GM23338 (cell line): ENCODE results near the gene CADM4.

ENCODE experiments used
- EZH2phosphoT487 ChIP-seq: fragments of 200-600 bp; sonication (generic); IDR thresholded peaks from one replicate; pipeline ENCODE4 v1.8.1; 2018; ENCODE audit warnings: antibody characterized with exemption; ENCODE audit not compliant: unreplicated experiment
- POLR2AphosphoS5 ChIP-seq: IDR thresholded peaks from 2 replicates; pipeline ENCODE4 v1.6.1; 2016; ENCODE audit warnings: antibody characterized with exemption, low read depth
- REST ChIP-seq: IDR thresholded peaks from one replicate; pipeline ENCODE4 v1.6.1; 2018; ENCODE audit warnings: antibody characterized with exemption; ENCODE audit not compliant: unreplicated experiment
- TF ChIP-seq, protein P1 (sequence below), 2 experiments: fragments of 200-600 bp in 1 of 2; sonication (generic) in 1 of 2; conservative IDR thresholded peaks; 2 replicates each; pipeline versions ENCODE4 v1.5.1 to v1.6.1; 2016 to 2017; ENCODE audit warnings: antibody characterized with exemption in 2 of 2, low read depth in 2 of 2, mild to moderate bottlenecking in 2 of 2, moderate library complexity in 1 of 2

DNA sequence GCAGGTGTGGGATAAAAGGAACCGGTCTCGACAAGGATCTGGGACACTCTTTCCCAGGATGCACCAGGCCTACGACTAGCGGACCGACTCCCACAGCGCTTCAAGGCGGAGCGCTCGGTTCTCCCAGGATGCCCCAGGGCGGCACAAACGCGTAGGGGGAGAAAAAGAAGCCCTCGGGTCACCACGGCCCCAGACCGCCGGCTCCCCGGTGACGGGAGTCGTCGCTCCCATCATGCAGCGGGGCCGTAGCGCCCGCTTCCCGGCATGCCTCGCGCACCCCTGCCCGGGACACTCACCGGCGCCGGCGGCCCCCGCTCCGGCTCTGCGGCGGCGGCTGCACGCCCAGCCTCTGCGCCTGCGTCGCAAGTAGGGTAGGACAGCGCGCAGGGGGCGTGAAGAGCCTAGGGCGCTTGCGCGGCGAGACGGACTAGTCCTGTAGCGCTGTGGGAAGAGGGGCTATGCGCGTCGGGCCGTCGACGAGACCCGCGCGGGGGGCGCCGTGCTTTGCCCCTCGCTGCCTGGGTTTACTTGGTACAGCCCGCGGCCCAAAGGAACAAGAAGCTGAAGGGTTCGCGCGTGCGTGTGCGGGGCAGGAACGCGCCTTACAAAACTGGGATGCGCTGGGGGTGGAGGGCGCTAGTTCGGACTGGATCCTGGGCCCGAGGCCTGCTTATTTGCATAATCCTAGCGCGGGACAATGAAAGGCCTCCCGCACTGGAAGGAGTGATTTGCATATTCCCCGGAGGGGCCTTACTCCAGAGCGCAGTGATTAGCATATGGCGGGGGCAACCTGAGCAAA is 20.2 kb downstream of the CADM4 start, which contains the start of gene ZNF428:
- TF ChIP-seq POLR2AphosphoS5 (peak; percentile 60), REST (no peak), EZH2phosphoT487 (no peak)
- TF ChIP-seq, protein P1, sequence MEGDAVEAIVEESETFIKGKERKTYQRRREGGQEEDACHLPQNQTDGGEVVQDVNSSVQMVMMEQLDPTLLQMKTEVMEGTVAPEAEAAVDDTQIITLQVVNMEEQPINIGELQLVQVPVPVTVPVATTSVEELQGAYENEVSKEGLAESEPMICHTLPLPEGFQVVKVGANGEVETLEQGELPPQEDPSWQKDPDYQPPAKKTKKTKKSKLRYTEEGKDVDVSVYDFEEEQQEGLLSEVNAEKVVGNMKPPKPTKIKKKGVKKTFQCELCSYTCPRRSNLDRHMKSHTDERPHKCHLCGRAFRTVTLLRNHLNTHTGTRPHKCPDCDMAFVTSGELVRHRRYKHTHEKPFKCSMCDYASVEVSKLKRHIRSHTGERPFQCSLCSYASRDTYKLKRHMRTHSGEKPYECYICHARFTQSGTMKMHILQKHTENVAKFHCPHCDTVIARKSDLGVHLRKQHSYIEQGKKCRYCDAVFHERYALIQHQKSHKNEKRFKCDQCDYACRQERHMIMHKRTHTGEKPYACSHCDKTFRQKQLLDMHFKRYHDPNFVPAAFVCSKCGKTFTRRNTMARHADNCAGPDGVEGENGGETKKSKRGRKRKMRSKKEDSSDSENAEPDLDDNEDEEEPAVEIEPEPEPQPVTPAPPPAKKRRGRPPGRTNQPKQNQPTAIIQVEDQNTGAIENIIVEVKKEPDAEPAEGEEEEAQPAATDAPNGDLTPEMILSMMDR (conservative IDR thresholded peaks at IDR 0.05; ENCODE audit: low read depth in 2 of 2): no peak
